ENCODE measurements around the gene SNX13.
"Not testable (repeated sequence)": the region's sequence is repeated elsewhere in the genome, so short reads cannot be mapped to it uniquely, and the experiment has no call there.

The SNX13 gene

DNA sequence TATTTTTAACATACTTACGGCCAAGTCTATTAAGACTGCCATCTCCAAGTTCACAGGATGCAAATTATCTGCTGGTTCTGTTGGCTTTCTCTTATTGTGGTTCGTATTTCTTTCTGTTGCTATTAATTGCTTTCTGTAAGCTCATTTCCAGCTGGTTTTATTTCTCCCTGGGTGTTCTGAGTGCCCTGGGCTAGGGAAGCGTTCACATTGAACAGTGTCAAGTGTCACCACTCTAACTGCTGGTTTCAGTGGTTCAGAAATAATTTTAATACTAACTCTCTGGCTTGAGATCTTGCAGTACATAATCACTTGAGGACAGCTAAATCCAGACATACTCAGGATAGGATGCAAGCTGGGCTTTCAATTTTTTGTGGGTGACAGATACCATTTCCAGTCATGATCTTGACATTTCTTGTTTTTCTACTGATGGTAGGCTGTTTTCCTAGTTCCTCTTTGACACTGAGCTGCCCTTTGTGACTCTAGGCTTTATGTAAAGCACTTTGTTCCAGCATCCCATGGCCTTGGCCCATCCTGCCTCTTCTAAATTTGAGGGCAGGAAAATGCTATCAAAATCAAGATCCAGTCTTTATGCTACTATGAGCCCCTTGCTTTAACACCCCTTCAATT is 117.6 kb downstream of the SNX13 start:
- no peak for DNase-seq (ENCODE audit: low read depth)
- no peak overlapping the region for H3K4me3 ChIP-seq (ENCODE audit: low read length)
- TF ChIP-seq, protein P1, sequence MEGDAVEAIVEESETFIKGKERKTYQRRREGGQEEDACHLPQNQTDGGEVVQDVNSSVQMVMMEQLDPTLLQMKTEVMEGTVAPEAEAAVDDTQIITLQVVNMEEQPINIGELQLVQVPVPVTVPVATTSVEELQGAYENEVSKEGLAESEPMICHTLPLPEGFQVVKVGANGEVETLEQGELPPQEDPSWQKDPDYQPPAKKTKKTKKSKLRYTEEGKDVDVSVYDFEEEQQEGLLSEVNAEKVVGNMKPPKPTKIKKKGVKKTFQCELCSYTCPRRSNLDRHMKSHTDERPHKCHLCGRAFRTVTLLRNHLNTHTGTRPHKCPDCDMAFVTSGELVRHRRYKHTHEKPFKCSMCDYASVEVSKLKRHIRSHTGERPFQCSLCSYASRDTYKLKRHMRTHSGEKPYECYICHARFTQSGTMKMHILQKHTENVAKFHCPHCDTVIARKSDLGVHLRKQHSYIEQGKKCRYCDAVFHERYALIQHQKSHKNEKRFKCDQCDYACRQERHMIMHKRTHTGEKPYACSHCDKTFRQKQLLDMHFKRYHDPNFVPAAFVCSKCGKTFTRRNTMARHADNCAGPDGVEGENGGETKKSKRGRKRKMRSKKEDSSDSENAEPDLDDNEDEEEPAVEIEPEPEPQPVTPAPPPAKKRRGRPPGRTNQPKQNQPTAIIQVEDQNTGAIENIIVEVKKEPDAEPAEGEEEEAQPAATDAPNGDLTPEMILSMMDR (conservative IDR thresholded peaks at IDR 0.05; ENCODE audit: low read depth, low read length): no peak

- no peak overlapping the region for H3K4me3 ChIP-seq (ENCODE audit: low read length)
- TF ChIP-seq, protein P1 (conservative IDR thresholded peaks at IDR 0.05; ENCODE audit: low read depth, low read length): no peak
- DNase-seq (ENCODE audit: low read depth): no peak
Observed at GRCh38 chr7:17816903-17817302, 123.4 kb downstream of the SNX13 start.

DNA sequence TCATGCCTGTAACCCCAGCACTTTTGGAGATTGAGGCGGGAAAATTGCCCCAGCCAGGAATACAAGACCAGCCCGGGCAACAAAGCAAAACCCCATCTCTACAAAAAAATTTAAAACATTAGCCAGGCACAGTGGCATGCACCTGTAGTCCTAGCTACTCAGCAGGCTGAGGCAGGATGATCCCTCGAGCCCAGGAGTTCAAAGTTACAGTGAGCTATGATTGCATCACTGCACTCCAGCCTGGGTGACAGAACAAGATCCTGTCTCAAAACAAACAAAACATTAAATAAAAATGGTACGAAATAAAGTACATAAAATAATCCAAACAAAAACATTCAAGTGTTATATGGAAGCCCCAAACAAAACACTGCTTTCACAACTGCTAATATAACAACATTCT is 125.0 kb downstream of the SNX13 start:
- TF ChIP-seq, protein P1 (conservative IDR thresholded peaks at IDR 0.05; ENCODE audit: low read depth, low read length): no peak
- H3K4me3 ChIP-seq (ENCODE audit: low read length): no peak overlapping the region
- no peak for DNase-seq (ENCODE audit: low read depth)

- no peak overlapping the region for H3K4me3 ChIP-seq (ENCODE audit: low read length)
- TF ChIP-seq, protein P1 (conservative IDR thresholded peaks at IDR 0.05; ENCODE audit: low read depth, low read length): no peak
- no peak for DNase-seq (ENCODE audit: low read depth)
Observed at GRCh38 chr7:17814058-17814457, 126.2 kb downstream of the SNX13 start.

- not testable (repeated sequence) for H3K4me3 ChIP-seq (ENCODE audit: low read length); DNase-seq (ENCODE audit: low read depth)
Observed at GRCh38 chr7:17809215-17809614, 131.1 kb downstream of the SNX13 start.

DNA sequence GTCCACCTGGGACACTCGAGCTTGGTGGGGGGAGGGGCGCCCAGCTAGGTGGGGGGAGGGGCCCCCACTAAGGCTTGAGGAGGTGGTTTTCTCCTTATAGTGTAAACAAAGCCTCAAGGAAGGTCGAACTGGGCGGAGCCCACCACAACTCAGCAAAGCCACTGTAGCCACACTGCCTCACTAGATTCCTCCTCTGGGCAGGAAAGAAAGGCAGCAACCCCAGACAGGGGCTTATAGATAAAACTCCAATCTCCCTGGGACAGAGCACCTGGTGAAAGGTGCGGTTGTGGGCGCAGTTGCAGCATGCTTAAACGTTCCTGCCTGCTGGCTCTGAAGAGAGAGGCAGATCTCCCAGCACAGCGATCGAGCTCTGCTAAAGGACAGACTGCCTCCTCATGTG is 133.1 kb downstream of the SNX13 start:
- H3K4me3 ChIP-seq (ENCODE audit: low read length): no peak overlapping the region
- TF ChIP-seq, protein P1 (conservative IDR thresholded peaks at IDR 0.05; ENCODE audit: low read depth, low read length): no peak
- no peak for DNase-seq (ENCODE audit: low read depth)

DNA sequence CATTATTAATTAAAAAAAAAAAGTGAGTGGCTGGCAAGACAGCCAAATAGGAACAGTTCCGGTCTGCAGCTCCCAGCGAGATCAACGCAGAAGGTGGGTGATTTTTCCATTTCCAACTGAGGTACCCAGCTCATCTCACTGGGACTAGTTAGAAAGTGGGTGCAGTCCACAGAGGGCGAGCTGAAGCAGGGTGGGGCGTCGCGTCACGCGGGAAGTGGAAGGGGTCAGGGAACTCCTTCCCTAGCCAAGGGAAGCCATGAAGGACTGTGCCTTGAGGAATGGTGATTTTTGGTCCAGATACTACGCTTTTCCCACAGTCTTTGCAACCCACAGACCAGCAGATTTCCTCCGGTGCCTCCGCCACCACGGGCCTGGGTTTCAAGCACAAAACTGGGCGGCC is 133.7 kb downstream of the SNX13 start:
- TF ChIP-seq, protein P1 (conservative IDR thresholded peaks at IDR 0.05; ENCODE audit: low read depth, low read length): no peak
- no peak overlapping the region for H3K4me3 ChIP-seq (ENCODE audit: low read length)
- no peak for DNase-seq (ENCODE audit: low read depth)
